ENCODE results near the gene RRP15. TPM values are rescaled to one million over a fixed set of nuclear protein-coding genes. Genes with fewer than 3 reads are reported as not detected.

RRP15 gene
- total and polyA plus RNA-seq, 9 of the 15 experiments (the other 6 are each of a cell fraction or from before 2014, with no cell fraction given) = 9.5 to 58.1 (median 29.3) TPM

DNA sequence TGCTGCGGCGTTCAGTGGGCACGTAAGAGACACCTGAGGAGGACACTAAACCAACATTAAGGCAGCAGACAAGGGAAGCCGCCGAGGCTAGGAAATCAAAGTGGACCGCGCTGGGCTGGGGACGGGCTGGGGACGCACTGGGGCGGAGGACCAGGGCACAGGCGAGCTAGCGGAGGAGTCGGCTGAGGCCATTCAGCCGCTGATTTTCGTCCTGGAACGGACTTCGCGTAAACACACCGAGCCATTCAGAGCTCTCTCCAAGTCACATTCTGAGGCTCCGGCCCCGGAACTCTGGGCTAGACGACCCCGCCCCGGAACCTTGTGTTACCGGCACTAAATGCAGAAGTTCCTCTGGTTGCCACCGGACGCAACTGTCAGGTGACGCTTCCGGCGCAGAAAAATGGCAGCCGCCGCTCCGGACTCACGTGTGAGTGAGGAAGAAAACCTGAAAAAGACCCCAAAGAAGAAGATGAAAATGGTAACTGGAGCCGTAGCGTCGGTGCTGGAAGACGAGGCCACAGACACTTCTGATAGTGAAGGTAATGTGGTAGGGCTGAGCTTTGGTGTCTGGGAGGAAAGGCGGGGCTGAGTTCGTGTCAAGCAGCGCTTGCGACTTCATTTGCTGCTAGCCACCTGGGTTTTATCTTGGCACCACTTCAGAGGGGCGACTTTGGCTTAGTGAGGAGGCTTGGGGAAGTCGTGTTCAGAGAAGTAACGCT, at the start of gene RRP15 (continued):
- peak; percentile 74 for TF ChIP-seq ELF2 (CRISPR knock-in tag; IDR thresholded peaks at IDR 0.05)
- TF ChIP-seq, protein P1, sequence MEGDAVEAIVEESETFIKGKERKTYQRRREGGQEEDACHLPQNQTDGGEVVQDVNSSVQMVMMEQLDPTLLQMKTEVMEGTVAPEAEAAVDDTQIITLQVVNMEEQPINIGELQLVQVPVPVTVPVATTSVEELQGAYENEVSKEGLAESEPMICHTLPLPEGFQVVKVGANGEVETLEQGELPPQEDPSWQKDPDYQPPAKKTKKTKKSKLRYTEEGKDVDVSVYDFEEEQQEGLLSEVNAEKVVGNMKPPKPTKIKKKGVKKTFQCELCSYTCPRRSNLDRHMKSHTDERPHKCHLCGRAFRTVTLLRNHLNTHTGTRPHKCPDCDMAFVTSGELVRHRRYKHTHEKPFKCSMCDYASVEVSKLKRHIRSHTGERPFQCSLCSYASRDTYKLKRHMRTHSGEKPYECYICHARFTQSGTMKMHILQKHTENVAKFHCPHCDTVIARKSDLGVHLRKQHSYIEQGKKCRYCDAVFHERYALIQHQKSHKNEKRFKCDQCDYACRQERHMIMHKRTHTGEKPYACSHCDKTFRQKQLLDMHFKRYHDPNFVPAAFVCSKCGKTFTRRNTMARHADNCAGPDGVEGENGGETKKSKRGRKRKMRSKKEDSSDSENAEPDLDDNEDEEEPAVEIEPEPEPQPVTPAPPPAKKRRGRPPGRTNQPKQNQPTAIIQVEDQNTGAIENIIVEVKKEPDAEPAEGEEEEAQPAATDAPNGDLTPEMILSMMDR (IDR thresholded peaks at IDR 0.05 in 2 of 3, conservative IDR thresholded peaks at IDR 0.05 in 1 of 3; ENCODE audit: insufficient read depth in 2 of 3, low read depth in 1 of 3, low read length in 3 of 3) = no peak
- no peak for TF ChIP-seq SREBF1 (IDR thresholded peaks at IDR 0.05; ENCODE audit: borderline replicate concordance, low read depth, low read length)
- TF ChIP-seq ZNF121 (CRISPR knock-in tag; conservative IDR thresholded peaks at IDR 0.05) = no peak
- TF ChIP-seq, protein P2, sequence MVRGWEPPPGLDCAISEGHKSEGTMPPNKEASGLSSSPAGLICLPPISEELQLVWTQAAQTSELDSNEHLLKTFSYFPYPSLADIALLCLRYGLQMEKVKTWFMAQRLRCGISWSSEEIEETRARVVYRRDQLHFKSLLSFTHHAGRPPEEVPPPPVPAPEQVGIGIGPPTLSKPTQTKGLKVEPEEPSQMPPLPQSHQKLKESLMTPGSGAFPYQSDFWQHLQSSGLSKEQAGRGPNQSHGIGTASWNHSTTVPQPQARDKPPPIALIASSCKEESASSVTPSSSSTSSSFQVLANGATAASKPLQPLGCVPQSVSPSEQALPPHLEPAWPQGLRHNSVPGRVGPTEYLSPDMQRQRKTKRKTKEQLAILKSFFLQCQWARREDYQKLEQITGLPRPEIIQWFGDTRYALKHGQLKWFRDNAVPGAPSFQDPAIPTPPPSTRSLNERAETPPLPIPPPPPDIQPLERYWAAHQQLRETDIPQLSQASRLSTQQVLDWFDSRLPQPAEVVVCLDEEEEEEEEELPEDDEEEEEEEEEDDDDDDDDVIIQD (CRISPR knock-in tag; IDR thresholded peaks at IDR 0.05) = no peak
- no peak for TF ChIP-seq BMI1 (IDR thresholded peaks at IDR 0.05; ENCODE audit: low read length)
- TF ChIP-seq KLF10 (CRISPR knock-in tag; IDR thresholded peaks at IDR 0.05) = no peak
- TF ChIP-seq CREB1 (IDR thresholded peaks at IDR 0.05) = peak; percentile 74
- peak; percentile 59; the same call in 1 of the 2 replicates for TF ChIP-seq CREB1 (CRISPR knock-in tag; IDR thresholded peaks at IDR 0.05)
- no peak for TF ChIP-seq TSC22D4 (tag; IDR thresholded peaks at IDR 0.05)
- peak in 1 of 2 experiments; percentile 45; a peak in 1 of 4 replicates for TF ChIP-seq TBL1XR1 (IDR thresholded peaks at IDR 0.05; ENCODE audit: low read length in 2 of 2)
- TF ChIP-seq CCAR2 (IDR thresholded peaks at IDR 0.05; ENCODE audit: low read depth, low read length) = no peak
- TF ChIP-seq, protein P3, sequence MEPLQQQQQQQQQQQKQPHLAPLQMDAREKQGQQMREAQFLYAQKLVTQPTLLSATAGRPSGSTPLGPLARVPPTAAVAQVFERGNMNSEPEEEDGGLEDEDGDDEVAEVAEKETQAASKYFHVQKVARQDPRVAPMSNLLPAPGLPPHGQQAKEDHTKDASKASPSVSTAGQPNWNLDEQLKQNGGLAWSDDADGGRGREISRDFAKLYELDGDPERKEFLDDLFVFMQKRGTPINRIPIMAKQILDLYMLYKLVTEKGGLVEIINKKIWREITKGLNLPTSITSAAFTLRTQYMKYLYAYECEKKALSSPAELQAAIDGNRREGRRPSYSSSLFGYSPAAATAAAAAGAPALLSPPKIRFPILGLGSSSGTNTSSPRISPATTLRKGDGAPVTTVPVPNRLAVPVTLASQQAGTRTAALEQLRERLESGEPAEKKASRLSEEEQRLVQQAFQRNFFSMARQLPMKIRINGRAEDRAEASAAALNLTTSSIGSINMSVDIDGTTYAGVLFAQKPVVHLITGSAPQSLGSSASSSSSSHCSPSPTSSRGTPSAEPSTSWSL (CRISPR knock-in tag; IDR thresholded peaks at IDR 0.05; ENCODE audit: borderline replicate concordance) = no peak
- TF ChIP-seq, protein P4, sequence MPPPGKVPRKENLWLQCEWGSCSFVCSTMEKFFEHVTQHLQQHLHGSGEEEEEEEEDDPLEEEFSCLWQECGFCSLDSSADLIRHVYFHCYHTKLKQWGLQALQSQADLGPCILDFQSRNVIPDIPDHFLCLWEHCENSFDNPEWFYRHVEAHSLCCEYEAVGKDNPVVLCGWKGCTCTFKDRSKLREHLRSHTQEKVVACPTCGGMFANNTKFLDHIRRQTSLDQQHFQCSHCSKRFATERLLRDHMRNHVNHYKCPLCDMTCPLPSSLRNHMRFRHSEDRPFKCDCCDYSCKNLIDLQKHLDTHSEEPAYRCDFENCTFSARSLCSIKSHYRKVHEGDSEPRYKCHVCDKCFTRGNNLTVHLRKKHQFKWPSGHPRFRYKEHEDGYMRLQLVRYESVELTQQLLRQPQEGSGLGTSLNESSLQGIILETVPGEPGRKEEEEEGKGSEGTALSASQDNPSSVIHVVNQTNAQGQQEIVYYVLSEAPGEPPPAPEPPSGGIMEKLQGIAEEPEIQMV (tag; conservative IDR thresholded peaks at IDR 0.05; ENCODE audit: low read depth) = no peak
- peak; percentile 78 for TF ChIP-seq PML (IDR thresholded peaks at IDR 0.05; ENCODE audit: low read length)
- TF ChIP-seq ELF4 (CRISPR knock-in tag; IDR thresholded peaks at IDR 0.05) = peak; percentile 32; the same call in 1 of the 2 replicates
- TF ChIP-seq TFAM (CRISPR knock-in tag; conservative IDR thresholded peaks at IDR 0.05) = no peak
- no peak for TF ChIP-seq PYGO2 (tag; IDR thresholded peaks at IDR 0.05)
- TF ChIP-seq, protein P5, sequence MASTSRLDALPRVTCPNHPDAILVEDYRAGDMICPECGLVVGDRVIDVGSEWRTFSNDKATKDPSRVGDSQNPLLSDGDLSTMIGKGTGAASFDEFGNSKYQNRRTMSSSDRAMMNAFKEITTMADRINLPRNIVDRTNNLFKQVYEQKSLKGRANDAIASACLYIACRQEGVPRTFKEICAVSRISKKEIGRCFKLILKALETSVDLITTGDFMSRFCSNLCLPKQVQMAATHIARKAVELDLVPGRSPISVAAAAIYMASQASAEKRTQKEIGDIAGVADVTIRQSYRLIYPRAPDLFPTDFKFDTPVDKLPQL (IDR thresholded peaks at IDR 0.05; ENCODE audit: extremely low read depth, insufficient read length) = no peak
- peak; percentile 62 for TF ChIP-seq MEIS2 (IDR thresholded peaks at IDR 0.05; ENCODE audit: partially characterized antibody)

Measured in K562 (cell line).